Fibroblast of lung (primary cell): ENCODE measurements around the gene BASP1. TPM values are rescaled to one million over a fixed set of nuclear protein-coding genes. Genes with fewer than 3 reads are reported as not detected.

Experiments used
- DNase-seq, 2 donors: peaks; one replicate each; pipeline versions ENCODE4 v3.0.0 to v3.0.0-alpha.2; 2010; ENCODE audit warnings: low read depth in 2 of 2
- H2AFZ ChIP-seq: 2 replicates; pipeline ENCODE4 v1.5.1; 2012; ENCODE audit warnings: low read length, control low read depth, inconsistent platforms
- H3K27ac ChIP-seq: 2 replicates; pipeline ENCODE4 v1.5.1; 2011; ENCODE audit warnings: low read length, control low read depth; ENCODE audit not compliant: insufficient read depth
- H3K27me3 ChIP-seq: 2 replicates; pipeline ENCODE4 v1.5.1; 2011; ENCODE audit warnings: mild to moderate bottlenecking, low read length; ENCODE audit not compliant: control insufficient read depth, insufficient read depth
- H3K36me3 ChIP-seq: 2 replicates; pipeline ENCODE4 v1.5.1; 2011; ENCODE audit warnings: low read length; ENCODE audit not compliant: control insufficient read depth, insufficient read depth
- H3K4me1 ChIP-seq: 2 replicates; pipeline ENCODE4 v1.5.1; 2011; ENCODE audit warnings: low read length; ENCODE audit not compliant: control insufficient read depth, insufficient read depth; ENCODE audit errors: extremely low read depth
- H3K4me2 ChIP-seq: 2 replicates; pipeline ENCODE4 v1.5.1; 2011; ENCODE audit warnings: low read length, control low read depth; ENCODE audit not compliant: insufficient read depth; ENCODE audit errors: extremely low read depth
- H3K4me3 ChIP-seq, 4 experiments: fragments of 200-600 bp in 1 of 4; sonication (generic) in 1 of 4; replicated peaks in 1 of 4; 2 replicates each; pipeline ENCODE4 v1.5.1; 2011 to 2016; ENCODE audit warnings: low read length in 4 of 4, low read depth in 3 of 4, mild to moderate bottlenecking in 3 of 4, control low read depth in 2 of 4, inconsistent platforms in 1 of 4, mixed read lengths in 1 of 4; ENCODE audit not compliant: insufficient read depth in 1 of 4; ENCODE audit errors: control extremely low read depth in 1 of 4
- H3K79me2 ChIP-seq: 2 replicates; pipeline ENCODE4 v1.5.1; 2012; ENCODE audit warnings: mild to moderate bottlenecking, low read length, inconsistent platforms; ENCODE audit not compliant: control insufficient read depth, insufficient read depth
- H3K9ac ChIP-seq: 2 replicates; pipeline ENCODE4 v1.5.1; 2011; ENCODE audit warnings: mild to moderate bottlenecking, low read length, control low read depth; ENCODE audit not compliant: insufficient read depth
- H3K9me3 ChIP-seq: 2 replicates; pipeline ENCODE4 v1.5.1; 2012; ENCODE audit warnings: low read depth, low read length; ENCODE audit not compliant: control insufficient read depth, insufficient read depth
- H4K20me1 ChIP-seq: 2 replicates; pipeline ENCODE4 v1.5.1; 2011; ENCODE audit warnings: low read length; ENCODE audit not compliant: control insufficient read depth, insufficient read depth; ENCODE audit errors: extremely low read depth
- EZH2 ChIP-seq: IDR thresholded peaks from 2 replicates; pipeline ENCODE4 v1.5.1; 2012; ENCODE audit warnings: low read length, control low read depth, mild to moderate bottlenecking; ENCODE audit errors: missing control alignments
- polyA plus RNA-seq, 2 donors: library from polyadenylated mRNA; depleted of rRNA in 1 of 2; stranded (reverse) in 1 of 2; unstranded in 1 of 2; fragments of >200 nt; gene quantifications; 2 replicates each; pipeline ENCODE4 v1.2.1, GENCODE V29; 2011 to 2012; ENCODE audit warnings: missing spikeins in 1 of 2
- total RNA-seq: library from RNA; depleted of rRNA; stranded (reverse); fragments of >200 nt; gene quantifications from 2 replicates; pipeline ENCODE4 v1.2.1, GENCODE V29; 2014
- TF ChIP-seq, protein P1 (sequence below), 2 donors: IDR thresholded peaks in 1 of 2; conservative IDR thresholded peaks in 1 of 2; 1 replicate in 1 of 2; 2 replicates in 1 of 2; pipeline ENCODE4 v1.5.1; 2011 to 2012; ENCODE audit warnings: low read length in 2 of 2, control low read depth in 1 of 2, inconsistent platforms in 1 of 2, low read depth in 1 of 2, mild to moderate bottlenecking in 1 of 2

BASP1 gene
- total and polyA plus RNA-seq, 2 donors (not counting 1 experiment from before 2014, with no cell fraction given), result 186 to 248 TPM

DNA sequence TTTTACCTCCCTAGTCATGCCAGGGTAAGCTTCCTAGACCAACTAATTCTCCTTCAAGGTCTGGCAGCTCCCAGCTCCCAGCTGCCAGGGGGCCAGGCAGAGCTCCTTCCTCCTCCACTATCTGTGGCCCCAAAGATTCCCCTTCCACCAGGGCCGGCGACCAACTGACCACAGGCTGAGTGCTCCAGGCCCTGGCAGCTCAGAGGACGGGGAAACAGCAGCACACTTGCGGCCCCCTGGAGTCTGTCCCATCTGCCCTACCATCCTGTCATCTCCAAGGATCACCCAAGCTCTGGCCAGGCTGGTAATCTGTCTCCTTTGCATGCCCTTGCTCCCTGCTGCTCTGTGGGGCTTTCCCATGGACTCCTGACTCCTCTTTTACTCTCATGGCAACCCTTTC, 31.2 kb upstream of the BASP1 start:
- no peak for DNase-seq
- H3K4me2 ChIP-seq, result no peak overlapping the region
- H3K27ac ChIP-seq, result peak overlapping the region; percentile 71
- peaks cover 59% of the 10 kb centered on the region for H3K4me1 ChIP-seq
- H3K4me3 ChIP-seq, result no peak overlapping the region
- no peaks in the 10 kb centered on the region for H3K36me3 ChIP-seq
- peak overlapping the region; percentile 32 for H3K9ac ChIP-seq
- H2AFZ ChIP-seq, result no peak overlapping the region
- H3K9me3 ChIP-seq, result no peaks in the 10 kb centered on the region
- no peak for TF ChIP-seq EZH2
- no peaks in the 10 kb centered on the region for H3K27me3 ChIP-seq
- no peaks in the 10 kb centered on the region for H4K20me1 ChIP-seq
- H3K79me2 ChIP-seq, result no peaks in the 10 kb centered on the region

DNA sequence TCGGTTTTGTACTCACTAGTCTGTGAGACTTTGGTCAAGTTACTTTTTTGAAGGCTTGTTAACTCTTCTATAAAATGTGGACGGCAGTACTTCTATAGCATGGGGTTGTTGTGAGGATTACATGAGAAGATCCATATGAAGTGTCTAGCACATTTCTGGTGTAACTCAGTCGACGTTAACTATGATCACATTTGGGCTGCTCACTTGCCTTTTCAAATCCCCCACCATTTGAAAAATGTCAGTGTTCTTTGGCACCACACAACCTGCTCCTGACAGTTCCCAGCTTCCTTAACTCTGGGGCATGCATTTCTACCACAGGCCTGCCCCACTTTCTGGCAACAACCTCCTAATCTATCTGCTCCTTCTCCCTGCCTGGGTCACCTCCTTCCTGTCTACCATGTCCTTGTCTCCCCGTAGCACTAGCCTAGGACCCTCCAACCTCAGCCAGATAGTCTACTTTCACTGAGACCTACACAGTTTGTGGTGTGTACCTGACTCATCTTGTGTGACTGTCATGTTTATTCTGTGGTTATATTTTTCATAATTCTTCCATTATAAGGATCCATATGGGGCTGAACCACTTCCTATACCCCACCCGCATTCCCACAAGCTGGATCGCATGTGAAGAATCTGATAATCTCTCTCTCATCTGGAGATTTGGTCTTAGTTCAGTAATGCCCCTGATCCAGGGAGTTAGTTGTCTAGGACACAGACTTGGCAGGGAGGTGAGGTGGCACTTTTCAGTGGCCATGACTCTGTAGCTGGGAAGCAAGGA, 30.2 kb upstream of the BASP1 start:
- Histone ChIP-seq H3K27me3 (no peaks in the 10 kb centered on the region), H3K9ac (no peak overlapping the region), H2AFZ (peak overlapping the region; percentile 24), H3K9me3 (no peaks in the 10 kb centered on the region), H3K4me2 (peak overlapping the region; percentile 7), H4K20me1 (no peaks in the 10 kb centered on the region), H3K27ac (peak overlapping the region; percentile 22), H3K36me3 (no peaks in the 10 kb centered on the region), H3K4me3 (no peak overlapping the region), H3K4me1 (peaks cover 50% of the 10 kb centered on the region), H3K79me2 (no peaks in the 10 kb centered on the region)
- peak; percentile 44 to 76 for DNase-seq
- no peak for TF ChIP-seq EZH2
- TF ChIP-seq, protein P1, sequence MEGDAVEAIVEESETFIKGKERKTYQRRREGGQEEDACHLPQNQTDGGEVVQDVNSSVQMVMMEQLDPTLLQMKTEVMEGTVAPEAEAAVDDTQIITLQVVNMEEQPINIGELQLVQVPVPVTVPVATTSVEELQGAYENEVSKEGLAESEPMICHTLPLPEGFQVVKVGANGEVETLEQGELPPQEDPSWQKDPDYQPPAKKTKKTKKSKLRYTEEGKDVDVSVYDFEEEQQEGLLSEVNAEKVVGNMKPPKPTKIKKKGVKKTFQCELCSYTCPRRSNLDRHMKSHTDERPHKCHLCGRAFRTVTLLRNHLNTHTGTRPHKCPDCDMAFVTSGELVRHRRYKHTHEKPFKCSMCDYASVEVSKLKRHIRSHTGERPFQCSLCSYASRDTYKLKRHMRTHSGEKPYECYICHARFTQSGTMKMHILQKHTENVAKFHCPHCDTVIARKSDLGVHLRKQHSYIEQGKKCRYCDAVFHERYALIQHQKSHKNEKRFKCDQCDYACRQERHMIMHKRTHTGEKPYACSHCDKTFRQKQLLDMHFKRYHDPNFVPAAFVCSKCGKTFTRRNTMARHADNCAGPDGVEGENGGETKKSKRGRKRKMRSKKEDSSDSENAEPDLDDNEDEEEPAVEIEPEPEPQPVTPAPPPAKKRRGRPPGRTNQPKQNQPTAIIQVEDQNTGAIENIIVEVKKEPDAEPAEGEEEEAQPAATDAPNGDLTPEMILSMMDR (conservative IDR thresholded peaks at IDR 0.05 in 1 of 2, IDR thresholded peaks at IDR 0.05 in 1 of 2; ENCODE audit: low read depth in 1 of 2, low read length in 2 of 2), result no peak

DNA sequence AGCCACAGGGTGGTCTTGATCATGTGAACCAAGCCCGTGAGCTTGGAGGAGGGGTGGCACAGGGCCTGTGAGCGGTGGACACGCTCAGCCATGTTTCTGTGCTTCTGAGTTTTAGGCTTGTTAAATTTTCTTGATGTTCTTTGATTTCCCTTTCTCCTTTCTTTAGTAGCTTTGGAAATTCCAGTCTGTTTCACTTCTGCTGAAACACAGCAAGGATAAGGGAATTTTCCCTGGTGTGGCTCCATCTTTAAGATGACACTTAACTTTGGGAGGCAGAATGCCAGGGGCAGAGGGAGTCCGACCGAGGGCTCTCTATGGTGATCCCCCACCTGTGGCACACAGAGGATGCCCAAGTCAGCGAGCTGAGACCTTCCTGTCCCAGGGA, 29.7 kb upstream of the BASP1 start:
- DNase-seq, result no peak
- Histone ChIP-seq H3K27ac (peak overlapping the region; percentile 21), H3K4me2 (peak overlapping the region; percentile 7), H2AFZ (peak overlapping the region; percentile 24), H3K4me3 (no peak overlapping the region), H3K27me3 (no peaks in the 10 kb centered on the region), H3K4me1 (peaks cover 45% of the 10 kb centered on the region), H3K9me3 (no peaks in the 10 kb centered on the region), H3K79me2 (no peaks in the 10 kb centered on the region), H3K9ac (no peak overlapping the region), H3K36me3 (no peaks in the 10 kb centered on the region), H4K20me1 (no peaks in the 10 kb centered on the region)
- TF ChIP-seq, protein P1 (conservative IDR thresholded peaks at IDR 0.05 in 1 of 2, IDR thresholded peaks at IDR 0.05 in 1 of 2; ENCODE audit: low read depth in 1 of 2, low read length in 2 of 2), result no peak
- no peak for TF ChIP-seq EZH2
